ENCODE data around the gene GNAL.

Gene GNAL

DNA sequence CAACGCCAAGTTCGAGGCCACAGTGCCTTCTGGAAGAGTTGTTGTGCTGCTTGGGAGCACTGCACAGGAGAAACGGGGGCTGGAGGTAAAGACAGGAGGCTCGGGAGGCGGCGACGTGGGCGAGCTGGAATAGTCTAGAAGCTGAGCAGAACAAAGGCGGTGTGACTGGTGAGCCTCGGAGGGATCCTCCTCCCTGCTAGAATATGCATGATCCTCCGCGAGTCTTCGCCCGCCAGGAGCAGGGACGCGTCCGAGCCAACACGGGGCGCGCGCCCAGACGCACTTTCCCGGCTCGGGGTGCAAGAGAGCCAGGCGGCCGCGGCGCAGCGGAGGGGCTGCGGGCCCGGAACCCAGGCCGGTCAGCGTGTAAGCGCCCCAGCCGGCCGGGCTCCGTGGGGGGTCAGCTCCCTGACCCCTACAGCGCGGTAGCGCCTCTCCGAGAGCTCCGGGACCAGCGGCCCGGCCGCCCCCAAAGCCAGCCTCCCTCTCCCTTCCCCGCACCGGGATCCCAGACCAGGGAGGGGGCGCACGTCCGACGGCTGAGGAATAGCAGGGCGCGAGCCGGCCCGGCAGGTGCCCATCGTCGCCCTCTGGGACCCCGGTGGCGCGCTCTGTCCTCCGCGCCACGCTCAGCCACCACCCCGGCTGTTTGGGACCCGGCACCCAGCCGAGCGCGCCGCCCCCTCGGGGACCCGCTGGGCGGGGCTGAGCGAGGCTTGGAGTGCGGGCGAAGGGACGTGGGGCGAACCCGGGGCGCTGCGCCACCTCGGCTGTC is 62.5 kb downstream of the GNAL start:
- no peaks in the 10 kb centered on the region for H3K36me3 ChIP-seq
- no peaks in the 10 kb centered on the region for H3K9me3 ChIP-seq (ENCODE audit: severe bottlenecking)
- TF ChIP-seq, protein P1, sequence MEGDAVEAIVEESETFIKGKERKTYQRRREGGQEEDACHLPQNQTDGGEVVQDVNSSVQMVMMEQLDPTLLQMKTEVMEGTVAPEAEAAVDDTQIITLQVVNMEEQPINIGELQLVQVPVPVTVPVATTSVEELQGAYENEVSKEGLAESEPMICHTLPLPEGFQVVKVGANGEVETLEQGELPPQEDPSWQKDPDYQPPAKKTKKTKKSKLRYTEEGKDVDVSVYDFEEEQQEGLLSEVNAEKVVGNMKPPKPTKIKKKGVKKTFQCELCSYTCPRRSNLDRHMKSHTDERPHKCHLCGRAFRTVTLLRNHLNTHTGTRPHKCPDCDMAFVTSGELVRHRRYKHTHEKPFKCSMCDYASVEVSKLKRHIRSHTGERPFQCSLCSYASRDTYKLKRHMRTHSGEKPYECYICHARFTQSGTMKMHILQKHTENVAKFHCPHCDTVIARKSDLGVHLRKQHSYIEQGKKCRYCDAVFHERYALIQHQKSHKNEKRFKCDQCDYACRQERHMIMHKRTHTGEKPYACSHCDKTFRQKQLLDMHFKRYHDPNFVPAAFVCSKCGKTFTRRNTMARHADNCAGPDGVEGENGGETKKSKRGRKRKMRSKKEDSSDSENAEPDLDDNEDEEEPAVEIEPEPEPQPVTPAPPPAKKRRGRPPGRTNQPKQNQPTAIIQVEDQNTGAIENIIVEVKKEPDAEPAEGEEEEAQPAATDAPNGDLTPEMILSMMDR (IDR thresholded peaks at IDR 0.05; ENCODE audit: low read depth, low read length) = no peak
- no peak overlapping the region for H3K27ac ChIP-seq
- no peak overlapping the region for H3K4me3 ChIP-seq (ENCODE audit: low read depth, low read length)
- DNase-seq = no peak
- no peaks in the 10 kb centered on the region for H3K27me3 ChIP-seq (ENCODE audit: insufficient read depth, low read depth, severe bottlenecking)

DNA sequence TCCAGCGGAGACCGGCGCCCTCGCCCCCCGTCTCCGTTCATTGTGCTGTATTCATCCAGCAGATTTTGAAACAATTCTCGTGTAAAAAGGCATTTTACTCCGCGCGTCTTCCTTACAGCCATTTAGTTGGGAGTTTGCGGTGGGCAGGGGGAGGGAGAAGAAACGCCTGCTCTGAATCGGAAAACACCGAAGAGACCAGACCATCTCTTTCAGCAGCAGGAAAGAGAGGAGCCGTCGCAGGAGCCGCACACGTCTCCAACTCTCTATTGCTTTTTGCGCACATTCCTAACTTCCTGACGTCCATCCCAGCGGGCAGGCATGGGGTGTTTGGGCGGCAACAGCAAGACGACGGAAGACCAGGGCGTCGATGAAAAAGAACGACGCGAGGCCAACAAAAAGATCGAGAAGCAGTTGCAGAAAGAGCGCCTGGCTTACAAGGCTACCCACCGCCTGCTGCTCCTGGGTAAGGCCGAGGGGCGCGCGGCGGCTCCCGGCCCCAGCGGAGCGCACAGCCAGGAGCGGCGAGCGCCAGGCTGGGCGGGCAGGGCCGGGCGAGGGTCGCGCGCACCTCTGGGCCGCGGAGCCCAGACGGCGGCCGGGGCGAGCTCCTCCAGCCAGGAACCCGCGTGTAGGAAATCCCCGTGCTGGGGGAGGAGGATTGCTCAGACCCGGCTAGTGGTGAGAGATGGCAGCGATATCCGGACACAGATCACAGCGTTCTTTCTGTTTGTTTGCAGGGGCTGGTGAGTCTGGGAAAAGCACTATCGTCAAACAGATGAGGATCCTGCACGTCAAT is 63.2 kb downstream of the GNAL start:
- H3K36me3 ChIP-seq = no peaks in the 10 kb centered on the region
- H3K9me3 ChIP-seq (ENCODE audit: severe bottlenecking) = no peaks in the 10 kb centered on the region
- no peak overlapping the region for H3K27ac ChIP-seq
- H3K27me3 ChIP-seq (ENCODE audit: insufficient read depth, low read depth, severe bottlenecking) = no peaks in the 10 kb centered on the region
- TF ChIP-seq, protein P1 (IDR thresholded peaks at IDR 0.05; ENCODE audit: low read depth, low read length) = no peak
- H3K4me3 ChIP-seq (ENCODE audit: low read depth, low read length) = no peak overlapping the region
- no peak for DNase-seq

DNA sequence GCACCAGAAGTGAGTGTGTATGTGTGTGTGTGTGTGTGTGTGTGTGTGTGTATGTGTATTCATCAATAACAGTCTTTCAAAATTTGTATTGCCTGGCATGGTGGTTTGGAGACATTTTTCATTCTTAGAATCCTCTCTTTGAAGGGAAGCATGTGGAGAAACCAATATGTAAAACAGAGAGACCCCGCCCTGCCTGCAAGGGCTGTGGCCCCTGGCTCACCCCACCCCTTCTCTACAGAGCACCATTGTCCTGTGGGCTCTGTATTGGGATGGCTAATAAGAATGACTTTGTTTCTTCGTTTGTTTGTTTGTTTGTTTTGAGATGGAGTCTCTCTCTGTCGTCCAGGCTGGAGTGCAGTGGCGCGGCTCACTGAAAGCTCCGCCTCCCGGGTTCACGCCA is 65.9 kb downstream of the GNAL start:
- DNase-seq = no peak
- H3K27me3 ChIP-seq (ENCODE audit: insufficient read depth, low read depth, severe bottlenecking) = no peaks in the 10 kb centered on the region
- no peaks in the 10 kb centered on the region for H3K36me3 ChIP-seq

DNA sequence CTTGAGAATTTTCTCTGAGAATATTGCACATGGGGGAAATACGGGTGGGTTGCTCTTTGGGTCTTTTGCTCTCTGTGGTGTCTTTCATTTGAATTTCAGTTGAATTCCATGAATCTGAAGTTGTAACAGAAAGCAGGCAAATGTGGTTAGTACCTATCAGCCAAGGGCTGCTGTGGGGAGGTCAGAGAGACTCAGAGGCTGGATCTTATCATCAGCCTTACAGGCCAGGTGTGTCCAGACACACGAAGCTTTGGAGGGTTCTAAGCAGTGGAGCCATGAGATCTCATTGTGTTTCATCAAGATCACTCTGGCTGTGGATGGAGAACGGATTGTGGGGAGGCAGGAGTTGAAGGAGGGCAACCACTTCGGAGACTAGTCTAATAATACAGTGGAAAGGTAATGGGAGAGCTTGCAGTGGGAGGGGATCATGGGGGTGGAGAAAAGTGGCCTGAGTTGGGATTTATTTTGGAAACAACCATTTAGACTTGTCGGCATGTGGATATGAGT is 68.1 kb downstream of the GNAL start:
- no peak overlapping the region for H3K27ac ChIP-seq
- H3K36me3 ChIP-seq = no peaks in the 10 kb centered on the region
- H3K9me3 ChIP-seq (ENCODE audit: severe bottlenecking) = no peaks in the 10 kb centered on the region
- H3K27me3 ChIP-seq (ENCODE audit: insufficient read depth, low read depth, severe bottlenecking) = no peaks in the 10 kb centered on the region
- TF ChIP-seq, protein P1 (IDR thresholded peaks at IDR 0.05; ENCODE audit: low read depth, low read length) = no peak
- no peak for DNase-seq
- no peak overlapping the region for H3K4me3 ChIP-seq (ENCODE audit: low read depth, low read length)

More for the DNA sequence above, 65.9 kb downstream of the GNAL start:
- no peak overlapping the region for H3K4me3 ChIP-seq (ENCODE audit: low read depth, low read length)
- TF ChIP-seq, protein P1 (IDR thresholded peaks at IDR 0.05; ENCODE audit: low read depth, low read length) = no peak
- no peaks in the 10 kb centered on the region for H3K9me3 ChIP-seq (ENCODE audit: severe bottlenecking)
- H3K27ac ChIP-seq = no peak overlapping the region

DNA sequence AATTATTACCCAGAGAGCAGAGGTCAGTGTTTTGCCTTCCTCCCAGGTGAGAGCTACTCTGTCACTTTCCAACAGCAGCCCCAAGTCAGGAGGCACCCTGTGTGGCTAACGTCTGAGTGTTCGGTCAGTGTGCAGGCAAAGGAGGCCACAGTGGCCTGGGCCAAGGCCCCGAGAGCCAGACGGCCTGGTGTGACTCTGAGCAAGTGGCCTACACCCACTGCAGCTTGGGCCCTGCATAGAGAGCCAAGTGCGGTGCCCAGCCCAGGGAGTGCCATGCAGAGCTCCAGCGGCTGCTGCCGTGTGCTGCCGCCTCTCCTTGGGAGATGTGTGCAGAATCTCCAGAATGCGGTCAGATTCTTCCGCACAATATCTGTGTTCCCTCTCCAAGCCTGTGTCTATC is 70.4 kb downstream of the GNAL start:
- no peak for DNase-seq
- TF ChIP-seq, protein P1 (IDR thresholded peaks at IDR 0.05; ENCODE audit: low read depth, low read length) = no peak
- Histone ChIP-seq H3K4me3 (ENCODE audit: low read depth, low read length) (no peak overlapping the region), H3K9me3 (ENCODE audit: severe bottlenecking) (no peaks in the 10 kb centered on the region), H3K27me3 (ENCODE audit: insufficient read depth, low read depth, severe bottlenecking) (no peaks in the 10 kb centered on the region), H3K27ac (no peak overlapping the region), H3K36me3 (no peaks in the 10 kb centered on the region)
